Liver (tissue), 3 donors: ENCODE data around the gene INPP4B.

Source experiments
- ATF3 ChIP-seq: IDR thresholded peaks from 2 replicates; pipeline ENCODE4 v1.6.1; 2016; ENCODE audit warnings: antibody characterized with exemption
- FOXA1 ChIP-seq: IDR thresholded peaks from 2 replicates; pipeline ENCODE4 v1.6.1; 2016; ENCODE audit warnings: antibody characterized with exemption
- FOXA2 ChIP-seq: IDR thresholded peaks from 2 replicates; pipeline ENCODE4 v1.6.1; 2016; ENCODE audit warnings: antibody characterized with exemption
- MAX ChIP-seq: IDR thresholded peaks from 2 replicates; pipeline ENCODE4 v1.6.1; 2016; ENCODE audit warnings: antibody characterized with exemption
- NR2F2 ChIP-seq: IDR thresholded peaks from 2 replicates; pipeline ENCODE4 v1.6.1; 2016; ENCODE audit warnings: antibody characterized with exemption
- TF ChIP-seq, protein P1 (sequence below): fragments of 150-350 bp; IDR thresholded peaks from 2 replicates; pipeline ENCODE4 v1.5.1; 2017; ENCODE audit warnings: improper control_type of control experiment, low read depth, low read length; ENCODE audit not compliant: missing input control
- donor health status: healthy.
- donor health status: healthy.

- TF ChIP-seq, protein P1, sequence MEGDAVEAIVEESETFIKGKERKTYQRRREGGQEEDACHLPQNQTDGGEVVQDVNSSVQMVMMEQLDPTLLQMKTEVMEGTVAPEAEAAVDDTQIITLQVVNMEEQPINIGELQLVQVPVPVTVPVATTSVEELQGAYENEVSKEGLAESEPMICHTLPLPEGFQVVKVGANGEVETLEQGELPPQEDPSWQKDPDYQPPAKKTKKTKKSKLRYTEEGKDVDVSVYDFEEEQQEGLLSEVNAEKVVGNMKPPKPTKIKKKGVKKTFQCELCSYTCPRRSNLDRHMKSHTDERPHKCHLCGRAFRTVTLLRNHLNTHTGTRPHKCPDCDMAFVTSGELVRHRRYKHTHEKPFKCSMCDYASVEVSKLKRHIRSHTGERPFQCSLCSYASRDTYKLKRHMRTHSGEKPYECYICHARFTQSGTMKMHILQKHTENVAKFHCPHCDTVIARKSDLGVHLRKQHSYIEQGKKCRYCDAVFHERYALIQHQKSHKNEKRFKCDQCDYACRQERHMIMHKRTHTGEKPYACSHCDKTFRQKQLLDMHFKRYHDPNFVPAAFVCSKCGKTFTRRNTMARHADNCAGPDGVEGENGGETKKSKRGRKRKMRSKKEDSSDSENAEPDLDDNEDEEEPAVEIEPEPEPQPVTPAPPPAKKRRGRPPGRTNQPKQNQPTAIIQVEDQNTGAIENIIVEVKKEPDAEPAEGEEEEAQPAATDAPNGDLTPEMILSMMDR: no peak
- TF ChIP-seq MAX (no peak), NR2F2 (no peak), FOXA2 (no peak), FOXA1 (no peak), ATF3 (no peak)
Measured at GRCh38 chr4:142631836-142632235, 214.3 kb downstream of the INPP4B start.
